Renal pelvis (tissue), 4 donors: ENCODE data around the gene UPK3A. TPM values are rescaled to one million over a fixed set of nuclear protein-coding genes. Genes with fewer than 3 reads are reported as not detected.
"Not testable (repeated sequence)": the region's sequence is repeated elsewhere in the genome, so short reads cannot be mapped to it uniquely, and the experiment has no call there.

Experiments
- DNase-seq: peaks from one replicate; pipeline ENCODE4 v3.0.0-alpha.2; 2013
- polyA plus RNA-seq, 3 donors: library from polyadenylated mRNA; unstranded; fragments of 120-200 nt; gene quantifications; one replicate each; pipeline ENCODE4 v1.2.1, GENCODE V29; 2013; ENCODE audit not compliant: insufficient read length in 3 of 3

UPK3A gene
- polyA plus RNA-seq, 3 donors: 2.0 to 5.1 (median 2.4) TPM

DNA sequence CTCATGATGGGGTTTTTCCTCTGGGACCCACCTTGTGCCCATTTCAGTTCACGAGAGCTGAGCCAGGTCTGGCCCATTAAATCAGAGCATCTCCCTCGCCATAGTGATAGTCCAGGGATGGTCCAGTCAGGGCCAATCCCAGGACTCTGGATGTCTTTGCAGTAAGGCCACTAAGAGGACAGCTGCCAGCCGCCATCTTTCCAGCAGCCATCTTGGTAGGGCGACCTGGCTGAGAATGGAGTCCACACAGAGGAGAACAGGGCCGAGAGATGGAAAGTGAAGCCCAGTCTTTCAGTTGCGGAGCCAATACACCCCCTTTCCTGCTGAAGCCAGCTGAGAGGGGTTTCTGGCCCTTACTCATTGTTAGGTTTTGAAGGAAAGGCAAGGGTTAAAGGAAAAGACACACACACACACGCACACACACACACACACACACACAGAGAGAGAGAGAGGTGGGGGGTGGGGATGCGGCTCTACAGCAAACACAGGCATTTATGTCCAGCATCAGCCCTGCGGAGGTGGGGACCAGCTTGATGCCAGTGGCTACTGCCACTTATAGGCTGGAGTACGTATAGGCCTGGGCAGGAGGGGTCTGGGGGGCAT is 31.6 kb upstream of the UPK3A start:
- no peak for DNase-seq

DNA sequence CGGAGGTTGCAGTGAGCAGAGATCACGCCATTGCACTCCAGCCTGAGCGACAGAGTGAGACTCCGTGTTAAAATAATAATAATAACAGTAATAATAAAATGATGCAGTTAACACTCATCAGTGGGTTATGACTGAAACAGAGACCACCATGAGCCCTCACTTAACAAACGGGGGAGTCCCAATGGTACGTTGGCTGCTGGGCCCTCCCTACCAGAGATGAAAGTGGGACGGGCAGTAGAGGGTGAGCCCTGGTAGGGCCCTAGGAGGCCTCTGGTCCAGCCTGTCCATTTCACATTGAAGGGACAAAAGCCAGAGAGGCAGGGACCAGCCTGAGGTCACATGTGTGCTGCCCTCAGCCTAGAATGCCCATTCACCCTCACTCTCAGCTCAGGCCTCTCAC is 30.4 kb upstream of the UPK3A start:
- DNase-seq: no peak

DNA sequence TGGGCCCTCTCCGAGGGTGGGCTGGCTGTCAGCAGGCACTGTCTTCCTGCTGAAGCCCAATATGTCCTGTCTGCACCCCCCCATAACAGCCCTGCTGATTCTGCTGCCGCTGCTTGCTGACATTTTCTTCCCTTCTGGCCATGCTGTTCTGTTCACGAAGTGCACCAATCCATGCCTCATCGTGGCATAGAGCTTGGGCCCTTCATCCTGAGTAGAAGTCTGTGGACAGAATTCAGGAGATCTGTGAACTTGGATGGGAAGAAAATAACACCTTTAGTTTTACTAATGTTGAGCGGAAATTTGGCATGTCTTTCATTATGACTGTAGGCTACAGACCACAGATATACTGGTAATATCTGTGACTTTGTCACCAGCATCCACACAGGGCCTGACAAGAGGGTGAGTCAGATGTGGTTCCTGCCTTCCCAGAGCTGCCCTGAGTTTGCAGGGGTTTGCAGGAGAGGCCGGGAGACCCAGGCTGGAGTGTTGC is 29.9 kb upstream of the UPK3A start:
- DNase-seq: no peak

DNA sequence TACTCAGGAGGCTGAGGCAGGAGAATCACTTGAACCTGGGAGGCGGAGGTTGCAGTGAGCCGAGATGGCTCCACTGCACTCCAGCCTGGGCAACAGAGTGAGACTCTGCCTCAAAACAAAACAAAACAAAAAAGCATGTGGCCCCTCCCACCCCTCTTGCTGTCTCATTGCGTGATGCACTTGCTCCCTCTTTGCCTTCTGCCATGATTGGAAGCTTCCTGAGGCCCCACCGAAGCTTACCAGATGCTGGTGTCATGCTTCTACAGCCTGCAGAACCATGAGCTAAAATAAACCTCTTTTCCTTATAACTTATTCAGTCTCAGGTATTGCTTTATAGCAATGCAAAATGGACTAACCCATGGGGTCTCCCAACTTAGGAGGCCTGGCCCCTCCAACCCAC is 26.8 kb upstream of the UPK3A start:
- DNase-seq: not testable (repeated sequence)

DNA sequence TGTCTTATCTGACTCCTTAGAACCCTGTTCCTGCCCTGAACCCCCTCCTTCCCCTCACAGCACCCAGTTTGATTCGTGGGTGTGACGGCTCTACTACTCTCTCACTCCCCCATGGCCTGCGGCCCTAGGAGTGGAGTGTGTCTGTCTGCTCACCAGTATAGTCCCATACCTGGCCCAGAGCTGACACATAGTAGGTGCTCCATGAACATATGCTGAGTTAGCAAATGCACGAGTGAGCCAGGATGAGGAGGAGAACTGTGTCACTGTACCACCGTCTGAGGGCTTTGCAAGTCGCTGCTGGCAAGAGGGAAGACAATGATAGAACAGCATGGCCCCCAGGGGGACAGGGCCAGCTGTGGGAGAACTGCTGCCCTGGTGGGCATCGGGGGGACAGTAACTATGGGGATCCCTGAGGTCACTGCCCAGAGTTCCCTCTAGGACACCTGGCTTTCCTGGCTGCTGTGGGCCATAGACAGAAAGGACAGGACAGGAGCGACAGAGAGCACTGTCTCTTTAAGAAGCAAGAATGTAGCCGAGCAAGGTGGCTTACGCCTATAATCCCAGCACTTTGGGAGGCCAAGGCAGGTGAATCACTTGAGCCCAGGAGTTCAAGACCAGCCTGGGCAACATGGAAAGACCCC is 24.9 kb upstream of the UPK3A start:
- no peak for DNase-seq

DNA sequence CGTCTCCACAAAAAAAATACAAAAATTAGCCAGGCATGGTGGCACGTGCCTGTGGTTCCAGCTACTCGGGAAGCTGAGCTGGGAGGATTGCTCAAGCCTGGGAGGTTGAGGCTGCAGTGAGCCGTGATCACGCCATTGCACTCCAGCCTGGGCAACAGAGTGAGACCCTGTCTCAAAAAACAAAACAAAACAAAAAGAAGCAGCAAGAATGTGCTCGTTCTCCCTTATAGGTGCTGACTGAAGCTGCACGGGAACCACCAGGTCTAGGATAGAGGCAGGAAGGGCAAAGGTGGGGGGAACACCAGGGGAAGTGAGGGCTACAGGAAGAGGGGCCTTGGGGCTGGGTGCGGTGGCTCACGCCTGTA is 24.4 kb upstream of the UPK3A start:
- not testable (repeated sequence) for DNase-seq

DNA sequence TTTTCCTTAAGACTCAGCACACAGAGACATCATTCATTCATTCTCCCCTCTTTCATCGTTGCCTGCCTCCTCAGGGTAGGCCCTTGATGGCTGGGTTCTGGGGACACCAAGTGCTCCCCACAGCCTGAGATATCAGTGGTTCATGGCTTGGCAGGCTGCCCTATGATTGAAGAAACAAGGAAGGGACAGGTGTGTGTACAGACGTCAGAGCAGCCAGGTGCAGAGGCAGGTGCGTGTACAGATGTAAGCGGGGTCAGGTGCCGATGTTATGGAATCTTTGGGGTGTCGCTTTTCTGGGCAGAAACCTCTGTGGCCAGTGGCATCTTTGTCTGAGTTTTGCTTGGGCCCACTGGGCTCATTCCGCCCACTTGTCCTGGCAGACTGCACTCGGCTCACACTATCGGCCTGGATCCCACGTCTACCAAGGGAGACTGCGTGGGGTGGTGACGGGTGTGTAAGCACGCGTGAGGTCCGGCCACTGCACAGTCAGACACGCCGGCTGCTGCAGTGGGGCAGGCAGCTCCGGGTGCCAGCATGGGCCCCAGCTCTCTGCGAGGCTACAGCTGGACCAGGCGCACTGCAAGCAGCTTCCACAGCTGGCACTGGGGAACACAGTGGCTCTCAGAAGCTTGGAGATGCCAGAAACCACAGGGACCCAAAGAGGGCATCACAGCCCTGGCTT is 23.2 kb upstream of the UPK3A start:
- DNase-seq: no peak

DNA sequence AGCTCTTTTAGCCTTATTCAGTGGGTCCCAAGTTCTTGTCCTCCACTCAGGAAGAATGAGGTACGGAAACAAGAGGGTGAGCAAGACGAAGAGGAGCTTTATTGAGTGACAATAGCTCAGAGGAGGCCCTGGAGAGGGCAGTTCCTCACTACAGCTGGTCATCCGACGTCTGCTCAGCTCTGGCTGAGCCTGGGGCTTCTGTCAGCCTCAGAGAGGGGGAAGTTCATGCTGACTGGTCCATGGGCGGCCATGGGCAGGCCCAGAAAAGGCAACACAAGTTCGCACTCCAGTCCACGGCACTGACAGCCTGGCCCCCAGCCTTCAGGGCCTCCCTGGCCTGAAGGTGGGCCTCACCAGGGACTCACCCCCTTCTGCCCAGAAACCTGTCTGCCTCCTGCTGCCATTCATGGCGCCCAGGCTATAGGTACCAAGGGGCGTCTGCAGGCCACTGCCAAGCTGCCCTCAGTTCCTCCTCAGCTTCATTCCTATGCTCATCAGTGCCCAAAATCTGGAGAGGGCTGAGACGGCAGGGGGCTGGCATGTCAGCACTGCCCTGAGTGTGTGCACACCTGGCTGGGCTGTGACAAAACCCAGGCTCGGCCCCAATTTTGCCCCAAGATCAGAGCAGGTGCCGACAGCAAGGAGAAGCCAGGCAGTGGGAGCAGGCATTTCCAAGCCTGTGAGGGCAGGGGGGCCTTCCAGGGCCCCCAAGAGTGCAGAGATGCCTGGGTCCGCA is 22.4 kb upstream of the UPK3A start:
- DNase-seq: no peak

DNA sequence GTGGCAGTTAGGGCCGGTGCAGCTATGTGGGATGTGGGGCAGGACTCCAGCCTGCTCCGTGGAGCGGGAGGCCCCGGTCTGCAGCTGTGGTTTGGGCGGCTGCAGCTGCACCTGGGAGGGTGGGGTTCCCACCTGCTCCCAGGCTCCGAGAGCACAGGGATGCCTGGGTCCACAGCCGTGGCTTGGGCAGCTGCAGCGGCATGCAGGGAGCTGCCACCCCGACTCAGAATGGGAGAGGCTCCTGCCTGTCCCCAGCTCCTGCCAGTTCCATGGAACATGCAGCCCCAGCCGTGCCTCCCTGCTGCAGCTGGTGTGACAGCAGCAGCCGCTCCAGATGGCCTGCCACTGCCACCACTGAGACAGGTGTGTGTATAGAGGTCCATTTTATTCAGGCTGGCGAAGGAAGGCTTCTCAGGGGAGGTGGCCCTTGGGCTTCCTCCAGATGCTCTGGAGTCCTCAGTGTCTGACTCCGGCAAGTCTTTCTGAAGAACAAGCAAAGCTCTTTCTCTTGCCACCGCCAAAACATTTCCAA is 21.8 kb upstream of the UPK3A start:
- no peak for DNase-seq

DNA sequence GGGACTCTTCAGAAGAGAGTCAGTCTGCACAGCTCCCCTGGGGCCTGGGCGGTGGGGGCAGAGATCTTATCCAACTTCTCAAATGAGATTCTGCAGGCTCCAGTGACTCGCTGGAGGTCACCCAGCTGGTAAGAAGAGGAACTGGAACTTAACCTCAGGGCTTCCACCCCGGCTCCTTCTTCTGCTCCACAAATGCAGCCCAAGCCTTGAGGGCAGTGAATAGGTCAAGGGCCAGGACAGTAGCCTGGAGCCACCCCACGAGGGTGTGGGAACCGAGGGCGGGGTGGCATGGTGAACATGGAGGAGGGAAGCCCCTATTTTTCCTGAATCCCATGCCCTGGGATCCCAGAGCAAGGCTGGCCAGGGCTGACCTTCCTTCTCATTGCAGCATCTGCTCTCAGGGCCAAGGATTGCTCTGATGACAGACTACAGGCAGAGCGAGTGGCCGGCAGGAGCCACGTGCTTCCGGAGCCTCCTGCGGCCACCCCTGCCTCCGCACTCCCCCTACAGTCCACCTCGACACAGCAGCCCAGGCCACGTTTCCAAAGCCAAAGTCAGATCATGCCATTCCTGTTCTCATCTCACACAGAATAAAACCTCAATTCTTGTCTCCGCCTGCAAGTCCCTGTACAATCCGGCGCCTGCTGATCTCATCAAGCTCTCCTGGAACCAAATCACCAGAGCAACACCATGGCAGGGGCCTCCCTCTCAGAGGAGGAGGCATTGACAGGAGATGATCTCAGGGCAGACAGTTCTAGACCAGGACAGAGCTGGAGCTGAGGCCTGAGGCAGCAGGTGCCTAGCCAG is 21.1 kb upstream of the UPK3A start:
- no peak for DNase-seq

DNA sequence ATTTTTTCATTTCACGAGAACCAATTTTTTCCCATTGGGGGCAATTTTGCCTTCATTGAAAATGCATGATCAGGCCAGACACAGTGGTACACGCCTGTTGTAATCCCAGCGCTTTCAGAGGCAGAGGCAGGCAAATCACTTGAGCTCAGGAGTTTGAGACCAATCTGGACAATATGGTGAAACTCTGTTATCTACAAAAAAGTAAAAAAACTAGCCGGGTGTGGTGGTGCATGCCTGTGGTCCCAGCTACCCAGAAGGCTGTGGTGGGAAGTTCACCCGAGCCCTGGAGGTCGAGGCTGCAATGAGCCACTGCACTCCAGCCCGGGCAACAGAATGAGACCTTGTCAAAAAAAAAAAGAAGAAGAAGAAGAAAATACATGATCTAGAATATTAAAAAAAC is 19.2 kb upstream of the UPK3A start:
- DNase-seq: no peak

DNA sequence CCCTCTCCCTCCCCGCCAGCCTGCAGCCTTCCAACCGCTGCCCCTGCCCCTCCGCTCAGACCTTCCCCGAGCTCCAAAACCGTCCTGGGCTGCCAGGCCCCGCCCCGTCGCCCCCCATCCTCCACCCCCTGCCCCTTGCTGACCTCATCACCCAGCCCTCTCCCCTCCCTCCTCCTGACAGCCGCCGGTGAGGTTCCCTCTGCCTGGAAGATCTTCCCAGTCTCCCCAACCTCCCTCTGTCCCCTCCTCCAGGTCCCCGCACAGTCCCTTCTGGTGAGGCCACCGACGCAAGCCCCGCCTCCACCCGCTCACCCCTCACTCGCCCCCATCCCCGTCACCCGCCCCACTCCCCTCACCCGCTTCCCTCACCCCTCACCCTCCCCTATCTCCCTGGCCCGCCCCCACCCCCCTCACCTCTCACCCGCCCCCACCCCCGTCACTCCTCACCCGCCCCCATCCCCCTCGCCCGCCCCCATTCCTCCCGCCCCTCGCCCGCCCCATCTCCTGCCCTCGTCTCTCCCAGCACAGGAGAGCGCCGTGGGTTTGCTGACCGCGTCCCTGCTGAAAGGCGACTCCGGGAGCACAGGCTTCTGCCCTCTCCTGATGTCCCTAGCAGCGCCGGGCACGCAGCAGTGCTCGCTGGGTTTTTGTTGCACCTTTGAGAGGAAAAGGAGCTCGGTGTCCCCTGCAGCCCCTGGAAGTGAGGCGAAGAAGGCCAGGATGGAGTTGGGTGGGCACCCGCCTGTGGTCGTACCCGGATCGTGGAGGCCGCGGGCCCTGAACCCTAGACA is 16.4 kb upstream of the UPK3A start:
- no peak for DNase-seq

DNA sequence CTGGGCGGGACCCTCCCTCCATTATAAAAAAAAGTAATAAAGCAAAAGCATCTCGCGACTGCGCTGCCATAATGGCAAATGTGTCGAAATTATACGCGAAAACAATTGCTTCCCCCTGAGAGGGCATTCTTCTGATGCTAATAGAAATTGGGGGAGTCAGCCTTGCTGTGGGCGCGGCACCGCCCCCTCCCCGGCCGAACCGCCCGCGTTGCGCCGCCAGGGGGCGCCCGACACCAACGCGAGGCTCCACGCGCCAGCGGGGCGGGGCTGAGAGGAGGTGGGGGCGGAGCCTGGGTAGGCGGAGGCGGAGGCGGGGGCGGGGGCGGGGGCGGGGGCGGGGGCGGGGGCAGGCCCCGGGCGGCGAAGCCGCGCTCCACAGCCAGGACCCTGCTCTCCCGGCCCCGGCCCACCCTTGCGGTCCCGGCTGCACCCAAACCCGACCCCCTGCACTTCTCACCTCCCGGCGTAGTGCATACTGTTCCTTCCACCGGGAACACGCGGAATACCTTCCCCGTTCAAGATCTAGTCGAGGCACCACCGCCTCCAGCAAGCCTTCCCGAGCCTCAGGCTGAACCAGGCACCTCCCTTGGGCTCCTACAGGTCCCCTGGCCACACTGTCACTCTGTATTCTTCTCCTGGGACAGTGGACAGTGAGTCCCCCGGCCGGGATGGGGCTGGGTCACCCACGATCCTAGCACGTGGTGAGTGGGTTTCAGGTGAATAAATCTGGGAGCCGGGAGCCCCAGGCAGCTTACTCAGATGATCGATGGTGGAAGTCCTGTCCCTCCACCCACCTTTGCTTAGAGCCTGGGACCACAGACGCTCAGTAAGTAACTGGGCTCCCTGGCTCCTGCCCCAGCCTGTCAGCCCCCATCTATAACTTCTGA is 15.5 kb upstream of the UPK3A start:
- DNase-seq: no peak

DNA sequence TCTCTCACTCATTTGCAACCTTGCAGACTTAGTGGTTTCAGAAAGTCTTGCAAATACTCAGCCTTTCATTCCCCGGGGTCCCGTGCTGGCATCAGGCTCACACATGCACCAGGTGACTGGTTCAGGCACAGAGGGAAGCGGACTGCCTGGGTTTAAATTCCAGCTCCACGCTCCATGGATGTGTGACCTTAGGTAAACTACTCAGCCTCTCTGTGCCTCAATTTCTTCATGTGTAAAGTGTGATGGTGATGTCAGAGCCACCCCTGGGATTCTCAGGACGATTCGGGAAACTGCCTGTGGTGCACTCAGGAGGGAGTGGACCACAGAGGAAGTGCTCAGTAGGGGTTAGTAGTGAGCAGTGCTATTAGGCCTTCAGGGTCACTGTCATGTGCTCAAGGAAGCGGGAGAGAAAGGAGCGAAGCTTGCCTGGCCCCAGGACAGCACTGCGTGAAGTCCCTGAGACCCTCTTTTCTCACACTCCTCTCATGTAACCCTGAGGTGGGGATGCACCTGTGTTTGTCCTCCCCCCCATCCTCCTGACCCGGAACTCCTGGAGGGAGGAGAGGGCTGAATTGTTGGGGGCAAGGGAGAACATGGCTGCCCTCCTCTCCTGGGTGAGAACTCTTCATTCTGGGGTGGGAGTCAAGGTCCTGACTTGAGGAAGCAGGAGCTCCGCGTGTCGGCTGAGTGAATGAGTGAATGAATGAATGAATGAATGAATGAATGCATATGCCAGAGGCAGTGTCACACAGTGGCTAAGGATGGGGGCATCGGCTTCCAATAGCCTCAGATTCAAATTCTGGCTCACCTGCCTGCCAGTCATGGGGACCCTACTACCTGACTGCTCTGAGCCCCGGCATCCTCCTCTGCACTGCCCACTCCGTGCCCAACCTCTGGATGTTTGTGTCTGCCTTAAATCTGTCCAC is 14.4 kb upstream of the UPK3A start:
- no peak for DNase-seq

DNA sequence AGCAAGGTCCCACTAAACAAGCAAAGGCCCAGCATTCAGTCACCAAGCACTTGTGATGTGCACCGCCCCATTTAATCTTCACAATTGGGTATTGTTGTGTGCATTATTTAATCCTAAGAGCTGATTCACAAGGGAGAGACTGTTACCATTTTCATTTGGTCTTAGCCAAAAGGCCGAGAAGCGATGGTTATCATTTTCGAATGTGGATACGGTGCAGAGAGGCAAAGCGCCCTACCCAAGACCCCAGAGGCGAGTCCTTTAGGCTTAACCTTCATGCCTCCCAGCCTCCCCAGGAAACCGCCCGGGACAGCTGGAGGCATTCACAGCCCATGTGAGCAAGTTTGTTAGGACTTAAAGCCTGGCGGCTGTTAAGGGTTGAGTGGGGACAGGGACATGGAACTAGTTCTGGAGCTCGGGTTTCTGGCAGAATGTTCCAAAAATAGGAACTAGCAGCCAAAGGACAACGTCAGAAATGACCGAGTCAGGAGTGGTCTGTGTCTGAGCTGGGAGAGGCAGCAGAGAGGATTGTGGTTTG is 13.0 kb upstream of the UPK3A start:
- DNase-seq: no peak

DNA sequence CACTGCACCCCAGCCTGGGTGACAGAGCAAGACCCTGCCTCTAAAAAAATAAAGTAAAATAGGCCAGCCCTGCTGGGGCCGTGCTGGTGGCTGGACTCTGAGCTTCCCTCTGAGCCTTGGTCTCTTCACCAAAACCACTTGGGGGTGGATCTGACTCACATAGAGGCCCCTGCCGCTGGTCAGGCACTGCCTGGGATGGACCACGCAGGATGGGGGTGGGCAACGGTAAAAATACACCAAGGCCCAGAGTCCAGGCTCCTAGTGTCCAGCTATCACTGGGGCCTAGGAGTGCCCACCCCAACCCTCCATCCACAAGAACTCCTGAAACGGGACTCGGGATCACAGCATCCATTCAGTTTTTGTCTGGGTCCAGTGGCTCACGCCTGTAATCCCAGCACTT is 12.3 kb upstream of the UPK3A start:
- DNase-seq: no peak

DNA sequence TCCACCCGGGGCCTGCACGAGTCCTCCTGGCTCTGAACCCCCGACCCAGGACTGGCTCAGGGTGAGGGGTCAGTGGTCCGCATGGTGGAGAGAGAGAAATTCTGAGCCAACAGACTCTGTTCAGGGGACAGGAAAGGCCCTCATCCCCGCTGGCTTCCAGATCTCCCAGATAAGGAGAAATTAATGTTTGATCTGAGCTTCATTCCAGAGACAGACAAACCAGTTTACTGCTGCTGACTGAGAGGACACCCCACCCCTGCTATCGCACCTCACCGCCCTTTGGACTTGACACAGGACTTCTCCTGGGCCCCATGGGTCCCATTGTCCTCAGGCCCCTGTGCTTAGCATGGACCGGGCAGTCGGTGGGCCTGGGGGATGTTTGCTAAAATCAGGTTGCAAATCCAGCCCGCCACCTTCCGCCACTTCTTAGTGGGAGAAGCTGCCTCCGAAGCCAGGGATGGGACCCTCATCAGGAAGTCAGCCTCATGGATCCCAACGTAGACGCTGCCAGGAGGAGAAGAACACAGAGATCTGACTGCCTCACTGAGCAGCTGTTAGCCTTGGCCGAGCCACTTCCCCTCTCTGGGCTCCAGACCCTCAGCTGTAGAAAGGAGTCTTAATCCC is 11.2 kb upstream of the UPK3A start:
- DNase-seq: no peak
